ENCODE results near the gene MTHFD1.
"Not testable (repeated sequence)": the region's sequence is repeated elsewhere in the genome, so short reads cannot be mapped to it uniquely, and the experiment has no call there.

The MTHFD1 gene

GRCh38 chr14:64363265-64363846, 24.8 kb upstream of the MTHFD1 start:
- TF ChIP-seq CTCF (IDR thresholded peaks at IDR 0.05; ENCODE audit: insufficient read depth, low read length, poor library complexity, severe bottlenecking), result no peak
- Histone ChIP-seq H3K36me3 (ENCODE audit: control insufficient read depth, insufficient read depth, low read length) (no peaks in the 10 kb centered on the region), H3K4me3 (replicated peaks; ENCODE audit: low read depth, low read length) (no peak overlapping the region), H3K27me3 (replicated peaks; ENCODE audit: control insufficient read depth, insufficient read depth, low read length) (no peaks in the 10 kb centered on the region)
- DNase-seq (ENCODE audit: extremely low read depth, insufficient read length), result no peak

GRCh38 chr14:64364907-64365306, 23.2 kb upstream of the MTHFD1 start:
- Histone ChIP-seq H3K36me3 (ENCODE audit: control insufficient read depth, insufficient read depth, low read length) (no peaks in the 10 kb centered on the region), H3K27me3 (replicated peaks; ENCODE audit: control insufficient read depth, insufficient read depth, low read length) (no peaks in the 10 kb centered on the region), H3K4me3 (replicated peaks; ENCODE audit: low read depth, low read length) (no peak overlapping the region)
- TF ChIP-seq CTCF (IDR thresholded peaks at IDR 0.05; ENCODE audit: insufficient read depth, low read length, poor library complexity, severe bottlenecking), result no peak
- DNase-seq (ENCODE audit: extremely low read depth, insufficient read length), result no peak

- not testable (repeated sequence) for H3K27me3 ChIP-seq (replicated peaks; ENCODE audit: control insufficient read depth, insufficient read depth, low read length)
These were observed 22.7 kb upstream of the MTHFD1 start for GRCh38 chr14:64365358-64365889.

GRCh38 chr14:64369201-64369600, 19.0 kb upstream of the MTHFD1 start:
- DNase-seq (ENCODE audit: extremely low read depth, insufficient read length), result no peak
- TF ChIP-seq CTCF (IDR thresholded peaks at IDR 0.05; ENCODE audit: insufficient read depth, low read length, poor library complexity, severe bottlenecking), result no peak
- H3K36me3 ChIP-seq (ENCODE audit: control insufficient read depth, insufficient read depth, low read length), result no peaks in the 10 kb centered on the region
- H3K4me3 ChIP-seq (replicated peaks; ENCODE audit: low read depth, low read length), result no peak overlapping the region
- H3K27me3 ChIP-seq (replicated peaks; ENCODE audit: control insufficient read depth, insufficient read depth, low read length), result no peaks in the 10 kb centered on the region

More at GRCh38 chr14:64365358-64365889, 22.7 kb upstream of the MTHFD1 start:
- not testable (repeated sequence) for H3K36me3 ChIP-seq (ENCODE audit: control insufficient read depth, insufficient read depth, low read length); DNase-seq (ENCODE audit: extremely low read depth, insufficient read length); H3K4me3 ChIP-seq (replicated peaks; ENCODE audit: low read depth, low read length)

GRCh38 chr14:64387232-64387781, 846 bp upstream of the MTHFD1 start:
- Histone ChIP-seq H3K27me3 (replicated peaks; ENCODE audit: control insufficient read depth, insufficient read depth, low read length) (no peaks in the 10 kb centered on the region), H3K4me3 (replicated peaks; ENCODE audit: low read depth, low read length) (peak overlapping the region; percentile 95), H3K36me3 (ENCODE audit: control insufficient read depth, insufficient read depth, low read length) (no peaks in the 10 kb centered on the region)
- DNase-seq (ENCODE audit: extremely low read depth, insufficient read length), result no peak
- TF ChIP-seq CTCF (IDR thresholded peaks at IDR 0.05; ENCODE audit: insufficient read depth, low read length, poor library complexity, severe bottlenecking), result no peak

- no peak for TF ChIP-seq CTCF (IDR thresholded peaks at IDR 0.05; ENCODE audit: insufficient read depth, low read length, poor library complexity, severe bottlenecking)
- peak overlapping the region; percentile 95 for H3K4me3 ChIP-seq (replicated peaks; ENCODE audit: low read depth, low read length)
- H3K36me3 ChIP-seq (ENCODE audit: control insufficient read depth, insufficient read depth, low read length), result 0 out of 2 replicates have a peak, but pooled peaks cover 1% of the 10 kb centered on the region
- DNase-seq (ENCODE audit: extremely low read depth, insufficient read length), result no peak
- no peaks in the 10 kb centered on the region for H3K27me3 ChIP-seq (replicated peaks; ENCODE audit: control insufficient read depth, insufficient read depth, low read length)
These were observed 556 bp downstream of the MTHFD1 start for GRCh38 chr14:64388533-64389285.
